Esophagus (tissue), 2 donors: ENCODE measurements around the gene CSNK1G2. TPM values are rescaled to one million over a fixed set of nuclear protein-coding genes. Genes with fewer than 3 reads are reported as not detected.
"Not testable (repeated sequence)": the region's sequence is repeated elsewhere in the genome, so short reads cannot be mapped to it uniquely, and the experiment has no call there.

ENCODE experiments used
- H3K27ac ChIP-seq, 2 donors: one replicate each; pipeline ENCODE4 v1.5.1; 2013; ENCODE audit warnings: low read depth in 2 of 2, mild to moderate bottlenecking in 2 of 2, inconsistent platforms in 1 of 2, low read length in 1 of 2, moderate library complexity in 1 of 2
- H3K27me3 ChIP-seq, 2 donors: one replicate each; pipeline ENCODE4 v1.6.1; 2013; ENCODE audit warnings: low read length in 2 of 2, control low read depth in 1 of 2, mild to moderate bottlenecking in 1 of 2; ENCODE audit not compliant: insufficient read depth in 2 of 2, control insufficient read depth in 1 of 2
- H3K36me3 ChIP-seq, 2 donors: one replicate each; pipeline ENCODE4 v1.6.1; 2013; ENCODE audit warnings: low read length in 1 of 2; ENCODE audit not compliant: control insufficient read depth in 2 of 2, insufficient read depth in 2 of 2
- H3K4me1 ChIP-seq, 2 donors: one replicate each; pipeline ENCODE4 v1.6.1; 2013; ENCODE audit warnings: low read length in 1 of 2; ENCODE audit not compliant: control insufficient read depth in 2 of 2, insufficient read depth in 2 of 2
- H3K4me3 ChIP-seq, 2 donors: one replicate each; pipeline ENCODE4 v1.5.1; 2013; ENCODE audit warnings: low read length in 2 of 2, mild to moderate bottlenecking in 2 of 2, low read depth in 1 of 2, moderate library complexity in 1 of 2
- H3K9me3 ChIP-seq, 2 donors: one replicate each; pipeline ENCODE4 v1.6.1; 2013; ENCODE audit warnings: mild to moderate bottlenecking in 2 of 2, low read depth in 1 of 2, low read length in 1 of 2, moderate library complexity in 1 of 2; ENCODE audit not compliant: control insufficient read depth in 2 of 2, insufficient read depth in 1 of 2
- WGBS, 2 donors: extraction: QIAGEN DNeasy Blood & Tissue Kit; methylation state at CpG; one replicate each; pipeline ENCODE4 v1.1.7; 2013; 5-methylcytosine and 5-hydroxymethylcytosine counted together
- polyA plus RNA-seq, 2 donors: library from polyadenylated mRNA; stranded (reverse); fragments of 200-250 nt; gene quantifications; one replicate each; pipeline ENCODE4 v1.2.3, GENCODE V29; 2013
- donor health status: healthy with polysubstance abuse.
- donor health status: Bipolar disorder and iron deficiency.

The CSNK1G2 gene
- polyA plus RNA-seq, 2 donors = 59.9 to 63.7 TPM

DNA sequence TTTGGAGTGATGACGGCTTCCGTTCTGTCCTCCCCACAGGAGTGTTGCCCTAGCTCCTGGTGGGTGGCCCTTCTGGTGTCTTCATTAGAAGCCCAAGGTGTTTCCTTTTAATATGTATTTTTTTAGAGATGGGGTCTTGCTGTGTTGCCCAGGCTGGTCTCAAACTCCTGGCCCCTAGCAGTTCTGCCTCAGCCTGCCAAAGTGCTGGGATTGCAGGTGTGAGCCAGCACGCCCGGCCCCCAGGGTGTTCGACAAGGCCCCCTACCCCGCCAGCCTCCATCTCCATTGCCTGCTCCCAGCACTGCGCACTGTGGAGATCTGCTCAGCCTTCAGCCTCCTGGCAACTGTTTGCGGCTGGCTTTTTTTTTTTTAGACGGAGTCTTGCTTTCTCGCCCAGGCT is 43.4 kb downstream of the CSNK1G2 start:
- Histone ChIP-seq H3K9me3 (no peaks in the 10 kb centered on the region), H3K27me3 (no peaks in the 10 kb centered on the region), H3K4me1 (no peaks in the 10 kb centered on the region), H3K4me3 (no peak overlapping the region), H3K27ac (no peak overlapping the region), H3K36me3 (peaks cover 22 to 55% of the 10 kb centered on the region in 2 donors)
- WGBS, 2 donors = 91 to 94% methylated on average over 10 of the region's 10 CpGs

DNA sequence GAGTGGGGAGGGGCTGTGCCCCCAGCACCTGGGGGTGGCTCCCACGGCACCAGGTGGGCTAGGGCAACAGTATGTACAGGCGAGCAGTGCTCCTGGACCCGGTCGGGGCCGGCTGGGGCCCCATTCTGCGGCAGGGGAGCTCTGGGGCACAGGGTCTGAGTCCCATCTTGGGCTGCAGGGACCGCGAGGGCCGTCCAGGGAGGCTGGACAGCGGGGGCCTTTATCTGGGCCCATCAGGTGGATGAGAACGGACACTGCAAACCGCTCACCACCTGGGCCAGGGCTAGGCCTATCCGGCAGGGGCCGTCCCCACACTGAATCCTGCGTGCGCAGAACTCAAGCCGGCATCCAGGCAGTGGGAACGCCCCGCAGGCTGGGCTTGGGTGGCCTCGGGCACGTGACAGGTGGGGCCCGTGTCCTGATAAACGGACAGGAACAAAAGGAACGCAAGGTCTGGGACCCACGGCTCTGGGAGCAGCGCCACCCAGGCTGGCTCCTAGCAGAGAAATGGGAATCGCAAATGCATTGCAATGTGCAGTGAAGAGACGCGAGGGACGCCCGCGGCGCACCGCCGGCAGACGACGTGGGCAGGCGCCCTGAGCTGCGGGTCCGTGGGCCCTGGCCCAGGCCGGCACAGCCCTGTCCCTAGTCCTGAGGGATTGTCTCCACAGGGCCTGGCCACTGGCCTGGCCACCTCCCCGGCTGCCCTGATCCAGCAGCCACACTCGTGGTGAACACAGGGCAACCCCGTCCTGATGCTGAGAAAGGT is 44.8 kb downstream of the CSNK1G2 start:
- Histone ChIP-seq H3K27me3 (no peaks in the 10 kb centered on the region), H3K36me3 (peaks cover 17 to 58% of the 10 kb centered on the region in 2 donors)
- WGBS, 2 donors = 84% methylated on average over 41 to 44 of the region's 44 CpGs

DNA sequence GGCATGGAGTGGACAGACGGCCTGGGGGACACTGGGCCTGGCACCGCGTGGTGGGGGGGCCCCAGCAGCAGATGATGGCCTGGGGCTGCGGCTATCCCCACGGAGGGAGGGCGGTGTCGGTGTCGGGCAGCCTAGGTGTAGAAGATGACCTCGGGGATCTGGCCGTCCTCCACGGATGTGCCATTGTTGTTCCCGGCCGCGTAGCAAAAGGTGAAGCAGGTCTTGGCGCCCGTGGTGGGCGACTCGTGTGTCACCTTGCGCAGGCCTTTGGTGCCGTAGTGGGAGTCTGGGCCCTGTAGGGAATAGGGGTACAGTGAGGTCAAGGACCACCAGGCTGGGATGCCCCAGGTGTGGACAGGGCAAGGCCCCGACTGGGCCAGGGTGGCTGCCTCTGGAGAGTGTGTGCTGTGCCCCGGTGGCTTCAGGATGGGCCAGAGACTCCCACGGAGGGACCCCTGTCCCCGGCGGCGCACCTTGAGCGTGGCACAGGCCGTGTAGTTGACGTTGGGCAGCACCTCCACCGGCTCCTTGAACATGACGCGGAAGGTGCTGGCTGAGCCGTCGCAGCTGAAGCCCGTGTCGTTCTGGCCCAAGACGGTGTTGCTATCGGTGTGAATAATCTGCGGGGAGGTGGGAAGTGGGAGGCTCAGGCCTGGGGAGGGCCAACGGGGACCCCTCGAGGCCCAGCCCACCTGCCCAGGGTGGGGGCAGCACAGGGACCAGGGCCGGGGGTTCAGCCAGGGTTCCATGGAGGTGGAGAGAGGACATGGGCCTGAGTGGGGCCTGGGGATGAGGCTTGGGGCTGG is 45.6 kb downstream of the CSNK1G2 start:
- Histone ChIP-seq H3K9me3 (no peaks in the 10 kb centered on the region), H3K36me3 (peaks cover 17 to 60% of the 10 kb centered on the region in 2 donors), H3K27ac (no peak overlapping the region), H3K4me1 (no peaks in the 10 kb centered on the region), H3K4me3 (no peak overlapping the region), H3K27me3 (no peaks in the 10 kb centered on the region)
- WGBS, 2 donors = 87% methylated on average over 42 of the region's 42 CpGs

More for the DNA sequence above, 44.8 kb downstream of the CSNK1G2 start:
- no peak overlapping the region for H3K27ac ChIP-seq
- H3K9me3 ChIP-seq = no peaks in the 10 kb centered on the region
- H3K4me1 ChIP-seq = no peaks in the 10 kb centered on the region
- no peak overlapping the region for H3K4me3 ChIP-seq

DNA sequence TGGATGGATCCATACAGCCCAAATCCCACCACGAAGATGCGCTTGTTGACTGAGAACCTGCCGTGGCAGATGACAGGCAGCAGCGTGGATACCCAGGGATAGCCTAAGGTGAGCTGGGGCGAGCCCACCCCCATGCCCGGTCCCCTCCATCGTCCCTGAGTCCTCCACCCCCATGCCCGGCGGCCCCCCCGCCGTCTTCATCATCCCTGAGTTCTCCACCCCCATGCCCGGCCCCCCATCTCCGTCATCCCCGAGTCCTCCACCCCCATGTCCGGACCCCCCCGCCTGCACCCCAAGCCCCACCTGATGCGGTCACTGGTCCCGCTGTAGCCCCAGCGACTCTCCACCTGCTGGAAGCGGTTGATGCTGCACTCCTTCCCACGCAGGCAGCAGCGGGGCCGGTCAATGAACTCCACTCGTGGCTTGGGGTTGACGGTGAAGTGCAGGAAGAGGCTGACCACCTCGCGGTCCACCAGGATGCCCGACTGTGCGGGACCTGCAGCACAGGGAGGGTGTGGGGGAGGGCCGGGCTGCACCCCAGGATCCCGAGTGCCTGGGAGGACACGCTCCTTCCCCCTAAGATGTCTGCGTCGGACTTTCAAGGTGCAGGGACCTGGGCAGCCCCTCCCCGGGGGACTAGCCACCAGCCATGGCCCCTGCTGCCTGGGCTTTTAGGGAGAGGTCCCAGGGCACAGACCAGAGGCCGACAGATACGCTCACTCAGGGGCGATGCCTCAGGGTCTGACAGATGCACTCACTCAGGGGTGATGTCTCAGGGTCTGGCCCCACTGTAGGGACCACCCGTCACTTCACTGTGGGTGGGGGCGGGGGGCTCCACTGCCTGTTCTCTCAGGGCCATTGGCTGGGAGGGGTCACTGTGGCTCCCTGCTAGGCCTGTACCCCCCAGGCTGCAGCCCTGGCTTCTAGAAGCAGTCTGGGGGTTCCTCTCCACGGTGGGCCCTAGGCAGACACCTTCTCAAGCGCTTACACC is 46.5 kb downstream of the CSNK1G2 start:
- no peak overlapping the region for H3K27ac ChIP-seq
- WGBS, 2 donors = 85 to 86% methylated on average over 41 to 42 of the region's 42 CpGs
- H3K36me3 ChIP-seq = peaks cover 17 to 58% of the 10 kb centered on the region in 2 donors
- H3K27me3 ChIP-seq = no peaks in the 10 kb centered on the region
- no peaks in the 10 kb centered on the region for H3K9me3 ChIP-seq
- H3K4me1 ChIP-seq = no peaks in the 10 kb centered on the region
- no peak overlapping the region for H3K4me3 ChIP-seq

DNA sequence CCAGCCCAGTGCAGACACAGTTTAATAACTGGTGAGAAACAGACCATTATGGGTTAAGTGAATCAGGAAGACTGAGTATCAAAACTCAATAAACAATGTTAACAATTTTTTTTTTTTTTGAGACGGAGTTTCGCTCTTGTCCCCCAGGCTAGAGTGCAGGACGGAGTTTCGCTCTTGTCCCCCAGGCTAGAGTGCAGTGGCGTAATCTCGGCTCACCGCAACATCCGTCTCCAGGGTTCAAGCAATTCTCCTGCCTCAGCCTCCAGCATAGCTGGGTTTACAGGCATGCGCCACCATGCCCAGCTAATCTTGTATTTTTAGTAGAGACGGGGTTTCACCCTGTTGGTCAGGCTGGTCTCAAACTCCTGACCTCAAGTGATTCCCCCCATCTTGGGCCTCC is 47.5 kb downstream of the CSNK1G2 start:
- H3K27me3 ChIP-seq, H3K27ac ChIP-seq, H3K4me3 ChIP-seq, H3K9me3 ChIP-seq, H3K4me1 ChIP-seq: not testable (repeated sequence)
- peaks cover 17 to 64% of the 10 kb centered on the region in 2 donors for H3K36me3 ChIP-seq
- WGBS, 2 donors = 78 to 81% methylated on average over 10 of the region's 10 CpGs

DNA sequence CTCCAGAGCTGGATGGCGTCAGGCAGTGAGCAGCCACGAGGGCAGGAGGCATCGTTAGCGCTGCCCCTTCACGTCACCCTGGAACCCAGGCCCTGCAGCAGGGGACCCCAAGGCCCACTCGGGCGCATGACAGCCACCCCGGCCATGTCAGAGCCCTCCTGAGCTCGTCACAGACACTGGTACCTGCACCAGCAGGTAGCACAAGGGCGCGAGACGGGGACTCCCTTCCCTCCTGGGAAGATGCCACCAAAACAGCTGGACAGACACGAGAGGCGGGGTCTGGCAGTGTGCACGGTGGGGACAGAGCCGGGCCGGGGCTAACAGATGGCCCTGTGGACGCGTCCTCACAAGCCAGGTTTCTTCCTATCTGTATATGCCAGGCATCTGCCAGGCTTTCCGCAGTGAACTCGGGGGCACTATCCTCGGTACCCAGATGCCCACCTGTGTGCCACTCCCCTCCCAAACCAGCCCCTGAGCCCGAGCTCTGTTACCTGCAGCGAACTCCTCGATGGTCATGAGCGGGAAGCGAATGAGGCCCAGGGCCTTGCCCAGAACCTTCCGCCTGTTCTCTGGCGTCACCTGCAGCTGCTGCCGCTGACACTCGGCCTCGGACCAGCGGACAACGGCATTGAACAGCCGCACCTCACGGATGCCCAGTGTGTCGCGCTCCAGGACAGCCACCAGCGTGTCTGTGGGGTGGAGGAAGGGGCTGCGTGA is 48.7 kb downstream of the CSNK1G2 start:
- 89 to 90% methylated on average over 40 of the region's 40 CpGs for WGBS, 2 donors
- H3K9me3 ChIP-seq = no peaks in the 10 kb centered on the region
- peaks cover 17 to 59% of the 10 kb centered on the region in 2 donors for H3K36me3 ChIP-seq

GRCh38 chr19:1990230-1991017 is 49.5 kb downstream of the CSNK1G2 start:
- H3K4me1 ChIP-seq = no peaks in the 10 kb centered on the region
- no peaks in the 10 kb centered on the region for H3K9me3 ChIP-seq
- H3K27me3 ChIP-seq = no peaks in the 10 kb centered on the region
- no peak overlapping the region for H3K4me3 ChIP-seq
- H3K36me3 ChIP-seq = peaks cover 17 to 55% of the 10 kb centered on the region in 2 donors
- H3K27ac ChIP-seq = no peak overlapping the region
- 95% methylated on average over 34 of the region's 34 CpGs for WGBS, 2 donors

More for the DNA sequence above, 48.7 kb downstream of the CSNK1G2 start:
- H3K27me3 ChIP-seq = no peaks in the 10 kb centered on the region
- H3K4me3 ChIP-seq = no peak overlapping the region
- no peak overlapping the region for H3K27ac ChIP-seq
- H3K4me1 ChIP-seq = no peaks in the 10 kb centered on the region

- no peak overlapping the region for H3K27ac ChIP-seq
- H3K4me3 ChIP-seq = no peak overlapping the region
- no peaks in the 10 kb centered on the region for H3K4me1 ChIP-seq
- WGBS, 2 donors = 91 to 94% methylated on average over 30 of the region's 30 CpGs
- H3K27me3 ChIP-seq = no peaks in the 10 kb centered on the region
- H3K9me3 ChIP-seq = no peaks in the 10 kb centered on the region
- peaks cover 11 to 50% of the 10 kb centered on the region in 2 donors for H3K36me3 ChIP-seq
These were observed 50.3 kb downstream of the CSNK1G2 start for GRCh38 chr19:1991018-1991913.
